H1 (cell line): ENCODE measurements around the gene SLC45A1. TPM values are rescaled to one million over a fixed set of nuclear protein-coding genes. Genes with fewer than 3 reads are reported as not detected.

ENCODE experiments used
- CTCF ChIA-PET: fragments of 300-600 bp; sonication (Branson Sonifier 250); formaldehyde crosslinking; loops from one replicate; lab custom pipeline; 2021; ENCODE audit not compliant: partially characterized antibody; lab: Charles Lee
- POLR2A ChIA-PET: fragments of 300-600 bp; sonication (Branson Sonifier 250); formaldehyde crosslinking; loops from one replicate; lab custom pipeline; 2021; ENCODE audit warnings: inconsistent platforms; ENCODE audit not compliant: partially characterized antibody; lab: Charles Lee
- DNase-seq, 2 experiments: peaks; one replicate each; pipeline versions ENCODE4 v3.0.0 to v3.0.0-alpha.2; 2010 to 2022; ENCODE audit warnings: low spot score in 2 of 2, low read depth in 1 of 2, mixed read lengths in 1 of 2
- FAIRE-seq: peaks from 2 replicates; lab custom pipeline; 2011; peaks lifted over from hg19 to GRCh38; lab: Jason Lieb, UNC
- H2AFZ ChIP-seq: 2 replicates; pipeline ENCODE4 v1.8.1; 2012; ENCODE audit warnings: low read length, inconsistent platforms
- H2AK5ac ChIP-seq: 2 replicates; pipeline ENCODE4 v1.6.1; 2013; ENCODE audit warnings: low read depth, low read length
- H2BK120ac ChIP-seq: replicated peaks from 2 replicates; pipeline ENCODE3; 2013; ENCODE audit warnings: low read depth, low read length, inconsistent platforms
- H2BK12ac ChIP-seq: 2 replicates; pipeline ENCODE4 v1.6.1; 2013; ENCODE audit warnings: low read depth, low read length
- H2BK15ac ChIP-seq: 2 replicates; pipeline ENCODE4 v1.6.1; 2013; ENCODE audit warnings: low read length
- H2BK20ac ChIP-seq: 2 replicates; pipeline ENCODE4 v1.6.1; 2013; ENCODE audit warnings: low read length
- H2BK5ac ChIP-seq: 2 replicates; pipeline ENCODE4 v1.6.1; 2013; ENCODE audit warnings: low read depth, low read length
- H3K14ac ChIP-seq: 2 replicates; pipeline ENCODE4 v1.6.1; 2013; ENCODE audit warnings: inconsistent platforms; ENCODE audit not compliant: insufficient read length
- H3K18ac ChIP-seq: 2 replicates; pipeline ENCODE4 v1.6.1; 2013; ENCODE audit warnings: low read length; ENCODE audit errors: extremely low read depth
- H3K23ac ChIP-seq: 2 replicates; pipeline ENCODE4 v1.6.1; 2013; ENCODE audit warnings: inconsistent platforms; ENCODE audit not compliant: insufficient read length
- H3K23me2 ChIP-seq: 2 replicates; pipeline ENCODE4 v1.6.1; 2013; ENCODE audit warnings: low read depth, low read length
- H3K27ac ChIP-seq: 2 replicates; pipeline ENCODE4 v1.6.1; 2011; ENCODE audit warnings: low read depth, low read length, inconsistent platforms
- H3K27me3 ChIP-seq, 4 experiments: replicated peaks in 1 of 4; 1 replicate in 1 of 4; 2 replicates in 3 of 4; pipeline versions ENCODE4 v1.6.1 to v1.8.1; 2011 to 2013; ENCODE audit warnings: low read length in 3 of 4, mild to moderate bottlenecking in 3 of 4, inconsistent platforms in 2 of 4, mixed read lengths in 2 of 4, moderate library complexity in 1 of 4; ENCODE audit not compliant: control insufficient read depth in 3 of 4, insufficient read depth in 3 of 4; ENCODE audit errors: extremely low read depth in 1 of 4
- H3K36me3 ChIP-seq, 4 experiments: 2 replicates each; pipeline versions ENCODE4 v1.6.1 to v1.8.1; 2011 to 2013; ENCODE audit warnings: mild to moderate bottlenecking in 4 of 4, low read length in 3 of 4, moderate library complexity in 2 of 4, control low read depth in 1 of 4, inconsistent platforms in 1 of 4; ENCODE audit not compliant: insufficient read depth in 4 of 4, control insufficient read depth in 2 of 4
- H3K4ac ChIP-seq: replicated peaks from 2 replicates; pipeline ENCODE3; 2013; ENCODE audit warnings: low read length, low read depth, mixed read lengths, inconsistent platforms; ENCODE audit not compliant: insufficient read length
- H3K4me1 ChIP-seq, 4 experiments: replicated peaks in 1 of 4; 1 replicate in 1 of 4; 2 replicates in 3 of 4; pipeline versions ENCODE4 v1.6.1 to v1.8.1; 2011 to 2013; ENCODE audit warnings: low read length in 3 of 4, inconsistent platforms in 2 of 4, mixed read lengths in 1 of 4; ENCODE audit not compliant: insufficient read depth in 4 of 4, control insufficient read depth in 3 of 4
- H3K4me2 ChIP-seq, 2 experiments: 2 replicates each; pipeline versions ENCODE4 v1.6.1 to v1.8.1; 2011 to 2013; ENCODE audit warnings: low read depth in 2 of 2, low read length in 2 of 2, control low read depth in 1 of 2, inconsistent platforms in 1 of 2, mild to moderate bottlenecking in 1 of 2; ENCODE audit not compliant: insufficient read depth in 1 of 2
- H3K4me3 ChIP-seq, 4 experiments: fragments of 200-600, 300-600 bp in 1 of 4; sonication (generic), shearing (Covaris generic), sonication (Bioruptor Twin) in 1 of 4; 2 replicates each; pipeline versions ENCODE4 v1.5.1 to v1.8.1; 2011 to 2016; ENCODE audit warnings: low read length in 4 of 4, low read depth in 3 of 4, control low read depth in 2 of 4, inconsistent platforms in 2 of 4, mild to moderate bottlenecking in 2 of 4, mixed read lengths in 1 of 4, moderate library complexity in 1 of 4; ENCODE audit not compliant: insufficient read depth in 2 of 4; ENCODE audit errors: extremely low read depth in 1 of 4
- H3K56ac ChIP-seq: replicated peaks from 2 replicates; pipeline ENCODE3; 2013; ENCODE audit warnings: low read depth, mild to moderate bottlenecking, mixed read lengths, low read length, inconsistent platforms; ENCODE audit not compliant: insufficient read length
- H3K79me1 ChIP-seq: 2 replicates; pipeline ENCODE4 v1.6.1; 2013; ENCODE audit warnings: low read depth, low read length, control low read depth
- H3K79me2 ChIP-seq, 2 experiments: 2 replicates each; pipeline versions ENCODE4 v1.6.1 to v1.8.1; 2012 to 2013; ENCODE audit warnings: low read length in 2 of 2, mild to moderate bottlenecking in 2 of 2, inconsistent platforms in 1 of 2; ENCODE audit not compliant: insufficient read depth in 2 of 2, control insufficient read depth in 1 of 2
- H3K9ac ChIP-seq, 4 experiments: replicated peaks in 1 of 4; 1 replicate in 1 of 4; 2 replicates in 3 of 4; pipeline versions ENCODE4 v1.6.1 to v1.8.1; 2011 to 2013; ENCODE audit warnings: low read depth in 3 of 4, low read length in 3 of 4, control low read depth in 2 of 4, mild to moderate bottlenecking in 2 of 4, moderate library complexity in 2 of 4, inconsistent platforms in 1 of 4; ENCODE audit errors: extremely low read depth in 1 of 4
- H3K9me3 ChIP-seq, 2 experiments: 2 replicates each; pipeline versions ENCODE4 v1.6.1 to v1.8.1; 2012 to 2013; ENCODE audit warnings: mild to moderate bottlenecking in 2 of 2, moderate library complexity in 2 of 2, control low read depth in 1 of 2, inconsistent platforms in 1 of 2, low read depth in 1 of 2, low read length in 1 of 2, mixed read lengths in 1 of 2; ENCODE audit not compliant: insufficient read depth in 2 of 2
- H4K20me1 ChIP-seq, 2 experiments: replicated peaks in 1 of 2; 2 replicates each; pipeline versions ENCODE3 to v1.8.1; 2011 to 2013; ENCODE audit warnings: inconsistent platforms in 2 of 2, low read length in 2 of 2, mild to moderate bottlenecking in 1 of 2; ENCODE audit not compliant: insufficient read depth in 2 of 2, control insufficient read depth in 1 of 2
- H4K5ac ChIP-seq: 2 replicates; pipeline ENCODE4 v1.6.1; 2013; ENCODE audit warnings: low read length, low read depth, mixed read lengths, inconsistent platforms; ENCODE audit not compliant: insufficient read length
- H4K8ac ChIP-seq: 2 replicates; pipeline ENCODE4 v1.8.0; 2013; ENCODE audit warnings: mild to moderate bottlenecking, moderate library complexity, low read length, inconsistent platforms; ENCODE audit not compliant: insufficient read depth; ENCODE audit errors: extremely low read depth
- H4K91ac ChIP-seq: replicated peaks from 2 replicates; pipeline ENCODE3; 2013; ENCODE audit warnings: low read length, mixed read lengths, inconsistent platforms; ENCODE audit not compliant: insufficient read length
- CBX5 ChIP-seq: fragments of 300-800, 300-1000 bp; sonication (generic); IDR thresholded peaks from 2 replicates; pipeline ENCODE4 v1.7.1; 2016; ENCODE audit warnings: antibody characterized with exemption, low read length, low read depth
- CHD1 ChIP-seq: IDR thresholded peaks from 2 replicates; pipeline ENCODE4 v1.6.1; 2012; ENCODE audit warnings: low read depth, low read length, improper control_type of control experiment
- CREB1 ChIP-seq: IDR thresholded peaks from 2 replicates; pipeline ENCODE4 v1.6.1; 2012; ENCODE audit warnings: inconsistent platforms
- GTF2F1 ChIP-seq: IDR thresholded peaks from 2 replicates; pipeline ENCODE4 v1.6.1; 2012; ENCODE audit warnings: low read depth, low read length, improper control_type of control experiment, borderline replicate concordance
- HDAC2 ChIP-seq, 2 experiments: fragments of 300-600 bp in 1 of 2; sonication (generic) in 1 of 2; IDR thresholded peaks; 2 replicates each; pipeline ENCODE4 v1.6.1; 2011 to 2012; ENCODE audit warnings: low read depth in 2 of 2, low read length in 2 of 2, mild to moderate bottlenecking in 2 of 2, moderate library complexity in 2 of 2, borderline replicate concordance in 1 of 2, inconsistent platforms in 1 of 2
- RAD21 ChIP-seq, 2 experiments: IDR thresholded peaks in 1 of 2; conservative IDR thresholded peaks in 1 of 2; 2 replicates each; pipeline ENCODE4 v1.6.1; 2011; ENCODE audit warnings: low read depth in 2 of 2, low read length in 2 of 2, improper control_type of control experiment in 1 of 2, inconsistent platforms in 1 of 2, mild to moderate bottlenecking in 1 of 2, moderate library complexity in 1 of 2
- RXRA ChIP-seq: IDR thresholded peaks from 2 replicates; pipeline ENCODE4 v1.6.1; 2011; ENCODE audit warnings: low read depth, mild to moderate bottlenecking, low read length, moderate library complexity; ENCODE audit not compliant: insufficient read depth
- SIRT6 ChIP-seq: IDR thresholded peaks from one replicate; pipeline ENCODE4 v1.7.1; 2012; ENCODE audit warnings: low read length, inconsistent platforms
- SUZ12 ChIP-seq: fragments of 200-600 bp; sonication (generic); IDR thresholded peaks from 2 replicates; pipeline ENCODE4 v1.6.1; 2012; ENCODE audit warnings: mild to moderate bottlenecking, inconsistent platforms, low read length, moderate library complexity, mixed read lengths
- TAF7 ChIP-seq: optimal IDR thresholded peaks from 2 replicates; pipeline ENCODE3; 2011; ENCODE audit warnings: low read depth, mild to moderate bottlenecking, inconsistent platforms, low read length, moderate library complexity, borderline replicate concordance
- YY1 ChIP-seq: IDR thresholded peaks from 2 replicates; pipeline ENCODE4 v1.6.1; 2011; ENCODE audit warnings: low read depth, mild to moderate bottlenecking, low read length
- WGBS, 2 experiments: shearing (Covaris generic) in 1 of 2; methylation state at CpG; one replicate each; pipeline versions ENCODE4 v1.1.6 to v1.1.7; 2013 to 2015; ENCODE audit warnings: low lambda C conversion rate in 2 of 2, mixed read lengths in 2 of 2, inconsistent platforms in 1 of 2, low coverage in 1 of 2, missing lambda C conversion rate in 1 of 2; ENCODE audit not compliant: insufficient replicate concordance in 2 of 2, insufficient coverage in 1 of 2, insufficient read length in 1 of 2; ENCODE audit errors: extremely low coverage in 1 of 2, missing lambda C conversion rate in 1 of 2; 5-methylcytosine and 5-hydroxymethylcytosine counted together
- polyA plus RNA-seq, 7 experiments: library from polyadenylated mRNA; depleted of rRNA in 3 of 7; stranded (reverse) in 5 of 7; unstranded in 2 of 7; fragments of >200 nt in 5 of 7; fragments of 200-250 nt in 2 of 7; gene quantifications; 1 replicate in 5 of 7; 2 replicates in 1 of 7; 4 replicates in 1 of 7; pipeline versions ENCODE4 v1.2.1 to v1.2.3, GENCODE V29; 2011 to 2013; ENCODE audit warnings: missing spikeins in 2 of 7, mixed read lengths in 2 of 7
- total RNA-seq: library from RNA; stranded (reverse); fragmentation: NEBNext Ultra II Directional; extraction: Animal tissue kit (Norgen Biotek cat#: 25700); gene quantifications from 2 replicates; pipeline ENCODE4 v1.2.1, GENCODE V29; 2021

Gene SLC45A1
- total and polyA plus RNA-seq, 2 of the 8 experiments (the other 6 are each of a cell fraction or from before 2014, with no cell fraction given), result 1.0 to 1.7 TPM

GRCh38 chr1:8330271-8331125, 12.6 kb downstream of the SLC45A1 start:
- Histone ChIP-seq H3K4me1 (no peaks in the 10 kb centered on the region; a peak in 1 of 7 replicates), H4K5ac (no peak overlapping the region), H3K36me3 (no peaks in the 10 kb centered on the region), H3K4me2 (no peak overlapping the region), H3K4ac (no peak overlapping the region), H2BK5ac (no peak overlapping the region), H3K9me3 (no peaks in the 10 kb centered on the region), H4K91ac (no peak overlapping the region), H2AK5ac (no peak overlapping the region), H2BK120ac (no peak overlapping the region), H3K56ac (no peak overlapping the region), H4K20me1 (no peaks in the 10 kb centered on the region), H3K79me2 (no peaks in the 10 kb centered on the region), H2AFZ (no peak overlapping the region), H3K4me3 (no peak overlapping the region), H3K18ac (no peak overlapping the region), H3K27me3 (no peaks in the 10 kb centered on the region), H3K27ac (no peak overlapping the region), H2BK15ac (no peak overlapping the region), H2BK12ac (no peak overlapping the region), H3K23me2 (no peaks in the 10 kb centered on the region), H3K79me1 (no peaks in the 10 kb centered on the region), H3K9ac (no peak overlapping the region), H4K8ac (no peak overlapping the region; the same call in 1 of the 2 replicates), H2BK20ac (peak overlapping the region; percentile 98; the same call in 1 of the 2 replicates), H3K23ac (no peak overlapping the region), H3K14ac (no peak overlapping the region)
- TF ChIP-seq CREB1 (no peak), CHD1 (no peak), GTF2F1 (no peak), HDAC2 (IDR thresholded peaks at IDR 0.05; ENCODE audit: borderline replicate concordance in 1 of 2, low read depth in 2 of 2, low read length in 2 of 2) (no peak), SUZ12 (no peak), SIRT6 (no peak), CBX5 (no peak), RAD21 (IDR thresholded peaks at IDR 0.05 in 1 of 2, conservative IDR thresholded peaks at IDR 0.05 in 1 of 2; ENCODE audit: low read depth in 2 of 2, low read length in 2 of 2) (no peak), TAF7 (no peak), RXRA (no peak), YY1 (no peak)
- ChIA-PET POLR2A (interaction anchor here (0.9 to 1.2 kb wide), 2 partner anchors 13 to 17 kb away, joined by 3 read pairs; no protein-coding TSS in a partner anchor), CTCF (interaction anchor here (0.6 to 4.1 kb wide), 6 partner anchors 12 to 551 kb away, joined by 3 to 30 read pairs (median 4); partner anchors contain the start of gene SLC45A1)
- FAIRE-seq (no peak), DNase-seq (no peak)
- 92% methylated on average over 33 of the region's 47 CpGs; no CpG with 5 or more reads in 1 of the 2 experiments for WGBS, 2 experiments
